ENCODE measurements around the gene POTEF.
"Not testable (repeated sequence)": the region's sequence is repeated elsewhere in the genome, so short reads cannot be mapped to it uniquely, and the experiment has no call there.

DNA sequence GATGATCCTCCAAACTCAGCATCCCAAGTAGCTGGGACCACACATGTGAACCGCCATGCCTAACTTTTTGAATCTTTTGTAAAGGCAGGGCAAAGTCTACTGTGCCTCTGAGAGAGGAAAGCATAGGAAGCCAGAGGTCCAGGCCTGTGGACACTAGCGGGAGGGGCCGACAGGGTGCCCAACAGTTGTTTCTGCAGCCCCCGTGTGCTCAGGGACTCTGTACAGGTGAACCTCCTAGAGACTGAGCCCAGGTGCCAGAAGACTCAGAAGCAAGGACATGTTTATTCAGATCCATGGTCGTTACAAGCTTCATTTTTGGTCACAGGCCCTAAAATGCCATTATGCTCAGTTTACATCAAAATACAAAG is 22.1 kb upstream of the POTEF start:
- TF ChIP-seq GATA2 (IDR thresholded peaks at IDR 0.05; ENCODE audit: insufficient read depth, insufficient read length, low read depth, low read length), result not testable (repeated sequence)
- TF ChIP-seq, protein P1, sequence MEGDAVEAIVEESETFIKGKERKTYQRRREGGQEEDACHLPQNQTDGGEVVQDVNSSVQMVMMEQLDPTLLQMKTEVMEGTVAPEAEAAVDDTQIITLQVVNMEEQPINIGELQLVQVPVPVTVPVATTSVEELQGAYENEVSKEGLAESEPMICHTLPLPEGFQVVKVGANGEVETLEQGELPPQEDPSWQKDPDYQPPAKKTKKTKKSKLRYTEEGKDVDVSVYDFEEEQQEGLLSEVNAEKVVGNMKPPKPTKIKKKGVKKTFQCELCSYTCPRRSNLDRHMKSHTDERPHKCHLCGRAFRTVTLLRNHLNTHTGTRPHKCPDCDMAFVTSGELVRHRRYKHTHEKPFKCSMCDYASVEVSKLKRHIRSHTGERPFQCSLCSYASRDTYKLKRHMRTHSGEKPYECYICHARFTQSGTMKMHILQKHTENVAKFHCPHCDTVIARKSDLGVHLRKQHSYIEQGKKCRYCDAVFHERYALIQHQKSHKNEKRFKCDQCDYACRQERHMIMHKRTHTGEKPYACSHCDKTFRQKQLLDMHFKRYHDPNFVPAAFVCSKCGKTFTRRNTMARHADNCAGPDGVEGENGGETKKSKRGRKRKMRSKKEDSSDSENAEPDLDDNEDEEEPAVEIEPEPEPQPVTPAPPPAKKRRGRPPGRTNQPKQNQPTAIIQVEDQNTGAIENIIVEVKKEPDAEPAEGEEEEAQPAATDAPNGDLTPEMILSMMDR (IDR thresholded peaks at IDR 0.05; ENCODE audit: extremely low read depth in 1 of 2, insufficient read depth in 1 of 2, low read depth in 1 of 2, low read length in 2 of 2), result not testable (repeated sequence)
